GM13976 (cell line): ENCODE results near the gene TRAPPC3.

Experiments
- DNase-seq: peaks from one replicate; pipeline ENCODE4 v3.0.0; 2012; ENCODE audit warnings: low spot score
- CTCF ChIP-seq: IDR thresholded peaks from 2 replicates; pipeline ENCODE4 v1.5.1; 2012; ENCODE audit warnings: borderline replicate concordance, mild to moderate bottlenecking; ENCODE audit not compliant: insufficient read depth; ENCODE audit errors: extremely low read depth, missing control alignments, control extremely low read depth
- in situ Hi-C: fragments of 300-500 bp; cut with MboI; formaldehyde crosslinking; loops from one replicate; pipeline ENCODE4 v1.12.0; 2022; ENCODE audit warnings: low sequenced_read_pairs, mixed read lengths, inconsistent platforms; ENCODE audit not compliant: unreplicated experiment

Gene TRAPPC3

GRCh38 chr1:36114371-36114770 is 34.9 kb downstream of the TRAPPC3 start:
- TF ChIP-seq CTCF = no peak
- no peak for DNase-seq
- in situ Hi-C loops = no loop called here

- no peak for TF ChIP-seq CTCF
- in situ Hi-C loops = no loop called here
- DNase-seq = no peak
These were observed 36.5 kb downstream of the TRAPPC3 start for GRCh38 chr1:36112823-36113222.

- TF ChIP-seq CTCF = no peak
- DNase-seq = no peak
- in situ Hi-C loops = no loop called here
These were observed 38.1 kb downstream of the TRAPPC3 start for GRCh38 chr1:36111151-36111550.

GRCh38 chr1:36109041-36109679 is 40.1 kb downstream of the TRAPPC3 start:
- TF ChIP-seq CTCF = no peak
- in situ Hi-C loops = loop anchor here (10.0 kb wide), 1 partner anchor 76 kb away; no protein-coding TSS in a partner anchor
- DNase-seq = no peak

GRCh38 chr1:36108314-36108713 is 41.0 kb downstream of the TRAPPC3 start:
- TF ChIP-seq CTCF = no peak
- no peak for DNase-seq
- in situ Hi-C loops = loop anchor here (10.0 kb wide), 1 partner anchor 76 kb away; no protein-coding TSS in a partner anchor

- in situ Hi-C loops = loop anchor here (10.0 kb wide), 1 partner anchor 77 kb away; no protein-coding TSS in a partner anchor
- no peak for DNase-seq
- no peak for TF ChIP-seq CTCF
These were observed 41.9 kb downstream of the TRAPPC3 start for GRCh38 chr1:36107394-36107793.
